Measurements from ENCODE around the gene CUL5.
"Not testable (repeated sequence)": the region's sequence is repeated elsewhere in the genome, so short reads cannot be mapped to it uniquely, and the experiment has no call there.

Gene CUL5

GRCh38 chr11:108025387-108026080 lies 16.8 kb downstream of the CUL5 start:
- DNase-seq: peak; percentile 9

GRCh38 chr11:108027057-108027456 lies 18.4 kb downstream of the CUL5 start:
- DNase-seq: no peak

GRCh38 chr11:108028822-108029441 lies 20.2 kb downstream of the CUL5 start:
- DNase-seq: not testable (repeated sequence)

- DNase-seq: not testable (repeated sequence)
These were observed 22.9 kb downstream of the CUL5 start for GRCh38 chr11:108031604-108032003.

GRCh38 chr11:108032800-108033199 lies 24.1 kb downstream of the CUL5 start:
- DNase-seq: no peak

GRCh38 chr11:108034034-108034433 lies 25.3 kb downstream of the CUL5 start:
- no peak for DNase-seq

GRCh38 chr11:108034952-108035351 lies 26.3 kb downstream of the CUL5 start:
- DNase-seq: no peak

GRCh38 chr11:108035690-108036089 lies 27.0 kb downstream of the CUL5 start:
- no peak for DNase-seq

- DNase-seq: no peak
These were observed 28.5 kb downstream of the CUL5 start for GRCh38 chr11:108037211-108037610.

GRCh38 chr11:108037636-108038035 lies 28.9 kb downstream of the CUL5 start:
- no peak for DNase-seq

- no peak for DNase-seq
These were observed 39.6 kb downstream of the CUL5 start for GRCh38 chr11:108048269-108048668.

- DNase-seq: no peak
These were observed 53.6 kb downstream of the CUL5 start for GRCh38 chr11:108062336-108062735.

- DNase-seq: no peak
These were observed 54.7 kb downstream of the CUL5 start for GRCh38 chr11:108063410-108063809.

GRCh38 chr11:108069947-108070346 lies 61.2 kb downstream of the CUL5 start:
- peak; percentile 29 for DNase-seq

GRCh38 chr11:108084811-108085210 lies 76.1 kb downstream of the CUL5 start:
- DNase-seq: no peak

- no peak for DNase-seq
These were observed 77.0 kb downstream of the CUL5 start for GRCh38 chr11:108085672-108086071.

GRCh38 chr11:108092134-108092533 lies 83.4 kb downstream of the CUL5 start:
- no peak for DNase-seq

GRCh38 chr11:108093128-108093904 lies 84.6 kb downstream of the CUL5 start:
- DNase-seq: no peak

- no peak for DNase-seq
These were observed 88.5 kb downstream of the CUL5 start for GRCh38 chr11:108097179-108097578.

GRCh38 chr11:108101090-108101775 lies 92.5 kb downstream of the CUL5 start:
- DNase-seq: no peak

- DNase-seq: peak; percentile 10
These were observed 102.4 kb downstream of the CUL5 start for GRCh38 chr11:108111126-108111525.

GRCh38 chr11:108112057-108112456 lies 103.4 kb downstream of the CUL5 start:
- no peak for DNase-seq

- DNase-seq: no peak
These were observed 106.9 kb downstream of the CUL5 start for GRCh38 chr11:108115500-108116140.
